SIG-M5 (cell line): ENCODE data around the gene NSMF.

Source experiments
- DNase-seq: peaks from one replicate; lab custom pipeline; 2025; lab: John Stamatoyannopoulos, UW

The NSMF gene

DNA sequence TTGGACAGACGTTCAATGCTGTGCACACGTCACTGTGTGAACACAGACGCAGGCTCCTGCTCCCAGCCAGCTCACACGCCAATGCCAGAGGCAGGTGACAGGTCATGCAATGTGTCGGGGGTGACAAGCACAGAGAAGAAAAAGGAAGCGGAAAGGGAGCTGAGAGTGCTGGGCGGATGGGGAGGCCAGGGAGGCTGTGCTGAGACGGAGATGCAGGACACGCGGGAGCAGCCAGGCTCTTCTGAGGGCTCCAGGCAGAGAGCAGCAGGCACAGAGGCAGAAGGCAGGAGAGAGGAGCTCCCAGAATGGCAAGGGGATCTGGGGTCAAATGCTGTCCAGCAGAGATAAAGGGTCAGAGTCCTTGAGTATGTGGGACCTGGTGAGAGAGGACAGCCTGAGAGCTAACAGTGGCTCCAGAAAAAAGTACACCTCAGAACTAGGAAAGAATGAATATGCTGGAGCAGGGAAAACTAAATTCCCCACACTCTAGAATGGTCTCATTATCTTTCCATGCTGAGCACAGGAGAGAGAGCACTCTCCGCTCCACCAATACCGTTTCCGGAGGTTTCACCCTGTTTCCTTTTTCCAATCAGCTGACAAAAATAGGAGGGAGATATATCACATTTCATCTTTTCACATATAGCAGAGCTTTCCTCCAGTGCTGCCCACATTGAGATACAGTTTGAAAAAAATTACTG is 32.8 kb upstream of the NSMF start:
- DNase-seq, result no peak

GRCh38 chr9:137490532-137491186 is 31.5 kb upstream of the NSMF start:
- DNase-seq, result no peak

DNA sequence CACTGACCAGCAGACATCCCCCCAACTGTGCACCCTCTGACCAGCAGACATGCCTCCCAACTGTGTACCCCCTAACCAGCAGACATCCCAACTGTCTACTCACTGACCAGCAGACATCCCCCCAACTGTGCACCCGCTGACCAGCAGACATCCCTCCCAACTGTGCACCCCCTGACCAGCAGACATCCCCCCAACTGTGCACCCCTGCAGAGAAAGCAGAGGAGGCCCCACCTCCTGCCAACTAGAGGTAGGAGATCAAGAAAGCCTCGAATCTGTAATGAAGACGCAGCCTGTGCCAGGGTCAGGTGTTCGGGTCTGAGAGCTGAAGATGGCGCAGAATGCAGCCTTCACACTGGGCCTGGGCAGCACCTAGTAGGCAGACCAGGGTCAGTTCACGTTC is 29.8 kb upstream of the NSMF start:
- no peak for DNase-seq

DNA sequence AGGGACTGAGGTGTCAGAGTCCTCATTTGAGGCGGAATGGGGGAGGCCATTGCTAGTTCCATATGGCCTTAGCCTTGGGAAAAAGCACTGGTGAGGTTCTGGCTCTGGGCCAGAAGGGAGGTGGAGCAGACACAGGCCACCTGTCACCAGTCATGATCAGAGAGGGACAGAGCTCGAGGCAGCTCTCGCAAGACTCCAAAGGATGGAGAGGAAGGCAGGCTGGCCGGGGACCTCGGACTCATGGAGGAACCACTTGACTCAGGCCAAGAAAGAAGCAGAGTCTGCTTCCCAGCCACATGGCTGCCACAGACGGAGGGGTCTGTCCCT is 29.2 kb upstream of the NSMF start:
- DNase-seq, result no peak

DNA sequence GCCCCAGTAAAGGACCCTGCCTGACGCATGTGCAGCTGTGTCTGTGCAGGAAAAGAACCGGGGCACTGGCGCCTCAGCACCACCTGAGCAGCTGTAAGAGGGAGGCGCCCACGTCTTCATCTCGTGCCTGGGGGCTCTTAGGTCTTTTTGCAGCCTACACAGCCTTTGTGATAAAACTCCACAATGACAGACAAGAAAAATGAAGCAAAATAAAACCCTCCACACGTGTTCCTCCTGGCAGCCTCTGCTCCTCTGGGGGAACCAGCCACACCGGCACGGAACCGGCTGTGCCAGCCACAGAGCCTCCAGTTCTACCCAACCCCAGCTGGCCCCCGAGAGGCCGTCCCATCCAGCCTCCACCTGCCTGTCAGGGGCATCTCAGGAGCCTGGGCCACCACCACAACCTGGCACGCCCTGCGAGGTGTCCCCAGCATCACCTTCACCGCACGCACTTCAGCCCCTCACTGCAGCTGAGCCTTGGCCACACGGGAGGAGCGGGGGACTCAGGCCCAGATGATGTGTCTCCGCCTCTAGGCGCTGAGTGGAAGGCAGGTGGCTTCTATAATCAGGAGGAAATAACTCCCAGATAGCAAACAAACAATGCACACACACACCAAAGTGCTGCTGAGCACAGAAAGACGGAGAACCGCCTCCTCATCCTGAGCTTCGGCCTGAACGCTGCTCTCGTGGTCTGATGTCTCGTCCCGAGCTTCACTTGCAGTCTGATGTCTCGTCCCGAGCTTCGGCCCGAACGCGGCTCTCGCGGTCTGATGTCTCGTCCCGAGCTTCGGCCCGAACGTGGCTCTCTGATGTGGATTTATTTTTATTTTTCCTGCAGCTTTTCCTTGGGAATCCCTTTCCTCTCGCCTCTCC is 28.6 kb upstream of the NSMF start:
- no peak for DNase-seq

DNA sequence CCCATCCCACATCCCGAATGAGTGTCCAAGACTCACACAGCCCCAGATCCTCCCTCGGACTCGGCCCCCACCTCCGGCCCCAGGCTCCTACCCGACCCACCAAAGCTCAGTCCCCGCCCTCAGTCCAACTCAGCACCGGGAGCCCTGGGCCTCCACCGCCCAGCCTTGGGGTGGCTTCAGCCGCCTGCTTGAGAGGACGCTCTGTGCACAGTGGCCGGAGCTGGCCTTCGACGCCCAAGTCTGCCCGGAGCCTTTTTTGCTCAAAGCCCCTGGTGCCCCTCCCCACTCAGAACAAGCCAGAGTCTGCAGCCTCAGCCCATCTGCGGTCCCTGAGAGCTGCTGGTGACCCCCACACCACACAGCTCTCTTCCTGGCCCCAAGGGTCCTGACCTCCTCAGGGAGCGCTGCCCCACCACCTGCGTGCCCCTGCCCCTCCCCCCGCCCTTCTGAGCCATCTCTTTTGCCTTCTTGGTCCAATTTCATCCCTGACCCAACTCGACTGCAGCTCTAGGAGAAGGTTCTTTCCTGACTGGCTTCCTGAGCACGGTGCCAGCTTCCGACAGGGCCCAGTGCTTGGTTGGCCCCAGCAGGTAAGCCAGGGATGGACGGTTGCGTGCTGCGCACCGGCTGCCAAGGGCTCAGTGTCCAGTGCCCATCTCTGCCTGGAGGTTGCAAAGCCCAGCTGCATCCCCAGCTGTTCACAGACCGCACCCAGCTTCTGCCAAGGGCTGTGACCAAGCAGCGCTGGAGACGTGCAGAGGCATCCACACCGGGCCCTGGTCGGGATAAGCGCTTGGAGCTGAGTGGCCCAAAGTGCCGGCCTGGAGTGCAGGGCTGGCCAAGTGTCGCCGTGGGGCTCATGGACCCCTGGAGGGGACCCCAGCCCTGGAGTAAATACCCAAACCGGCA is 27.7 kb upstream of the NSMF start:
- no peak for DNase-seq

- no peak for DNase-seq
These were observed 27.0 kb upstream of the NSMF start for GRCh38 chr9:137486141-137486490.

- no peak for DNase-seq
These were observed 26.4 kb upstream of the NSMF start for GRCh38 chr9:137485343-137486140.

DNA sequence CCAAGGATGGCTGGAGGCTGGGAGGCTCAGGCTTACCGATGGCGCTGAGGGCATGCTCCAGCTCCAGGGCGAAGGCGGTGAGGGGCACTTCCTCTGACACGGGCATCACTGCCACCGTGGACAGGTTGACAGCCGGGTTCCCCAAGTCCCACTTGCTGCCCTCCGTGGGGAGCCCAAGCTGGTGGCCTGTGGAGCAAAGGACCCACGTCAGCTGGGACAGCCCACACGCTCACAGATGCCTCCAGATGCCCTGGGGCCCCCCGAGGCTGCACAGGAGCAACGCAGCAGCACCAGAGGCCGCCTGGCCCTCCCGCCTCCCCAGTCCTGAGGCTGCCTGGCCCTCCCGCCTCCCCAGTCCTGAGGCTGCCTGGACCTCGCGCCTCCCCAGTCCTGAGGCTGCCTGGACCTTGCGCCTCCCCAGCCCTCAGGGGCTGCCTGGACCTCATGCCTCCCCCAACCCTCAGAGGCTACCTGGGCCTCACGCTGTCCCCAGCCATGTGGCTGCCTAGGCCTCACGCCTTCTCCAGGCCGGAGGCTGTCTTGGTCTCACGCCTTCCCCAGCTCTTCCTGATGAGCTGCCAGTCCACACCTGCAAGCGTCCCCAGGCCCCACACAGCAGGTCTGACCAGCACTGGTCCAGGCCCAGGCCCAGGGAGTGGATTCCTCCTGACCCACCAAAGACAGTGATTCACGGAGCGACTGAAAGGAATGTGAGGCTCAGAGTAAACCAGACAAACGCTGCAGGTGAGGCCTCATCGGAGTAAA is 25.6 kb upstream of the NSMF start:
- DNase-seq, result no peak

- no peak for DNase-seq
These were observed 23.1 kb upstream of the NSMF start for GRCh38 chr9:137482094-137482781.

DNA sequence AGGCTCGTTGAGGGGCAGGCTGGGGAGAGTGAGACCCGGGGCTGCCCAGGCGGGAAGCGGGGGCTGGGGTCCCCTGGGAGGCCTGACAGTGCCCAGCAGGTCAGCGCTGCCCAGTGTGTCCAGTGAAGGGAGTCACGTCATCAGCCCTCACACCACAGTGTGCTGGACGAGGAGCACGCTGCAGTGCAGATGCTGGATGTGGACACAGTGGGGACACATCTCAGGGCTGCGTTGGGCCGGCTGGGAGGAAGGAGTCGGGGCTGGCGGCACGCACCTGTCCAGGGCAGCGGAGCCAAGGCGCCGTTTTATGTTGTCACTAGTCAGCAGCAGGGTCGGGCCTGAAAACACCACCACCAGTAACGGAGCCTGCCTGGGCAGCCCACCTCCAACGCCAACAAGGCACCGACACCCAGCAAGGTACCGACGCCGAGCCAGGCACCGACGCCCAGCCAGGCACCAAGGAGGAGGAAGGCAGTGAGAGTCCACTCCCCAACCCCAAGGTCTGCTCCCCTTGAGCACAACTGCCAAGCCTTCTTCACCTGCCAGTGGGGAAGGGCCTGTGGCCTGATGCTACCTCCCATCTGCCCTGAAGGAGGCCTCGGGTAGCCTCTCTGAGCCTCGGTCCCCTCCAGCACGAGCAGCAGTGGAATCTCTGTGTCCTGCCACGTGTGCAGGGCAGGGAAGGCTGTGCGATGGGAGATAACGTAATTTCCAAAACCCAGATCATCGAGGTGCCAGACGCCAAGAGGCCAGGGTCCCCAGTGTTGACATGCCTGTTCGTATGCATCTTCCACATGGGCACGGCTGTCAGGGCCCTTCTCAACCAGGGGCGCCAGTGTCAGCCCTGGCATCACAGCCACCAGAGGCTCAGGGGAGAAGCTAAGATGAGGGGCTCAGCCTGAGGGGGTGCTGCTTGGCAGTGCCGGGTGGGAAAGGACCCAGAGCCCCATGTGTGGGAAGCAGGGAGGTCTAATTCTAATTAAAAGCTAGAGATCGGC is 21.9 kb upstream of the NSMF start:
- no peak for DNase-seq

DNA sequence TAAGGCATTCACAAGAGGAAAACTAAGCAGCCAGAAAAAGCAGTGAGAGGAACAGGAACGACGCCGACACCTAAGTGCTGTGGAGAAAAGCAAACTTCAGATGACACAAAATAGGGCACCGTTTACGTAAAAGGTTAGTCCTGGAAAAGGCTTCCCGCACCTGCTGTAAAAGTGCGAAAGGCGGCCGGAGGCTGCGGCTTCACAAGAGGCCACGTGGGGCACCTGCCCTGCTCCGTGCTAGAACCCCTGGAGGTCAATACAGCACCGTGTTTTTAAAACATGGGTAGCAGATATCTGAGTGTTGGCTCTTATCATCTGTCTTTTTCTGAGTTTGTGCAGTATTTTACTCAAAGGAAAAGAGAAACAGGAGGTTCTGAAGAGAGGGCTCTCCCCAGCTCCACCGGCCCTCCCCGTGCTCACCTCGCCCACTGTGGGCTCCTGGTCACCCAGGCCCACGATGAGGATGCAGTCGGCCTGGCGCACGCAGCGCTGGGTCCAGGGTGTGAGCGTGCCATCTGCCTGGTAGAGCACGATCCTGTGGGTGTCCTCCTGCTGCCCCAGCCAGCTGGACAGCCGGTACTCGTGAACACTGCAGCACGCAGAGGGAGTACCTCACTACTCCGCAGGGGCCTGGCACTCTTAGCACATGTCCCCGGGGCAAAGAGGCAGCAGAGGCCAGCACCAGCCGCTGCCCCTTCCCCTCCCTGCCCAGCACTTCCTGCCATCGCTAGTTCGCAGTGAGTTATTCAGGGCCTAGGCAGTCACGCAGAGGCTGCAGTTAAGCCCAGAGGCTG is 21.0 kb upstream of the NSMF start:
- no peak for DNase-seq

- no peak for DNase-seq
These were observed 20.1 kb upstream of the NSMF start for GRCh38 chr9:137478962-137479861.

DNA sequence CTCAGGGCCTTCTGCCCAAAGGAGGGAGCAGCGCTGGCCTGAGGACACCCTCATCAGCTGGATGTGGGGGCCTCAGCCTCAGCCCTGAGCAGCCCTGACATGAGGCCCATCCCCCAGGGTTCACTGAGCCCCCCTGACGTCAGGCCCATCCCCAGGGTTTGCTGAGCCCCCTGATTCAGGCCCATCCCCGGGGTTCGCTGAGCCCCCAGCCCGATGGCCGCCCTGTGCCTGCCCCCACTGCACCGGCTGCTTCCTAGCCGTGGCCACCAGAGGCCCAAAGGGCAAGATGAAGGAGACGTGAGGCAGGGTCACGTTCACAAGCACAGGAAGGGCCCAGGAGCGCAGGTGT is 19.5 kb upstream of the NSMF start:
- DNase-seq, result no peak

GRCh38 chr9:137477778-137478612 is 18.9 kb upstream of the NSMF start:
- DNase-seq, result no peak

DNA sequence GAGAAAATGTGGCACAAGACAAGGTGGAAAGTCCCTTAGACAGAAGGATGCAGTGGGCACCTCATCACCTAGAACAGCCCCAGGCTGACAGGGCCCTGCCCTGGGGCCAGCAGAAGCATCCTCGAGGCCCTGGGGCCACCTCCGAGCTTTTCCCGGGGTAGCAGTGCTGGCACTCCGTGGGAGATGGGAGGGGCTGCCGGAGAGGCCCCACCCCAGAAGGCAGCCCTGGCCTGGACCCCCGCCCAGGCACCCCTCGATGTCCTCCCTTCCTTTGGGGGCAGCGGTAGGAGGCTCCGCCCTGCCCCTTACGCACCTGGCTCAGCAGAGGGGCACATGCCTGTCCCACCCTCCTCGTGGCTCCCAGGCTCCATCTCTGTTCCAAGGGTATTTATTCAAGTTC is 17.7 kb upstream of the NSMF start:
- DNase-seq, result no peak
